CD4-positive, alpha-beta T cell treated with Interleukin-6 at 100 ng/mL for 8 hours (primary cell): ENCODE data around the gene MMP7.
"Not testable (repeated sequence)": the region's sequence is repeated elsewhere in the genome, so short reads cannot be mapped to it uniquely, and the experiment has no call there.

Experiments
- DNase-seq: peaks from one replicate; pipeline ENCODE4 v3.0.0-alpha.2; 2020; ENCODE audit warnings: mixed read lengths, low spot score

Gene MMP7

GRCh38 chr11:102538932-102539331 lies 8.4 kb upstream of the MMP7 start:
- DNase-seq: no peak

DNA sequence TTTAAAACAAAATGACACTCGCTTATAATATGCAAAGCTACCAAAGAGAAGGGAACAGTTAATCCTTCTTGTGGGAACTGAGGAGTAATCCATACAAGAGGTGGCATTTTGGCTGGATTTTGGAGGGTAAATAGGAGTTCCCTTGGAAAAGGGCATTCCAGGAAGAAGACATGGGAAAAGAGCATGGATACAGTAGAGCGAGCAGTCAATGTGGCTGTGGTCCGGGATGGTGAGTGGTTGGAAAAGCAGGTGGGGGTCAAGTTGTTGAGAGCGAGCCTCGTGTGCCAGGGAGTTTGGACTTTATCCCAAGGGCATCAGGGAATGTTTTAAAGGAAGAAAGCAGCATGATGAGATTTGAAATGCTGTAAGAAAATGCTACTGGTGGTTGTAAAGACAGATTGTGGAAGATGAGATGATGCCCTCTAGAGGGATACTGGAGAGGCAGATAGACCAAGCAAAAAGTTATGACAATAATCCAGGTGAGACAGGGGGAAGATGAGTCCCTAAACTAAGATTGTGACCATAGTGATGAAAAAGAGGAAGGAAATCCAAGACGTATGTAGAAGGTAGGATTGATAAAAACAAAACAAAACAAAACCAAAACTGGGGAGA lies 3.8 kb upstream of the MMP7 start:
- no peak for DNase-seq

GRCh38 chr11:102528618-102529017 lies 1.9 kb downstream of the MMP7 start:
- DNase-seq: no peak

DNA sequence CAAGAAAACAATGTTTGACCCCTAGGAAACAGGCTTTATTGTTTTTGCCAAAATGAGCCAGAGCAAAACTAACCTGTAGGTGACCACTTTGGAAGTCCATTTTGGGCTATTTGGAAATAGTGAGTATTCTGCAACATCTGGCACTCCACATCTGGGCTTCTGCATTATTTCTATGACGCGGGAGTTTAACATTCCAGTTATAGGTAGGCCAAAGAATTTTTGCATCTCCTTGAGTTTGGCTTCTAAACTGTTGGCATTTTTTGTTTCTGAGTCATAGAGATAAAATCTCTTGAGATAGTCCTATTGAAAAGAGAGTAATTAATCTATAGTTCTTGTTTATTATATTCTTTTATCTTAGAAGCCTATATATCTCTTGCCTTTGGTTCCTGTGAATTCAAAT lies 2.9 kb downstream of the MMP7 start:
- no peak for DNase-seq

DNA sequence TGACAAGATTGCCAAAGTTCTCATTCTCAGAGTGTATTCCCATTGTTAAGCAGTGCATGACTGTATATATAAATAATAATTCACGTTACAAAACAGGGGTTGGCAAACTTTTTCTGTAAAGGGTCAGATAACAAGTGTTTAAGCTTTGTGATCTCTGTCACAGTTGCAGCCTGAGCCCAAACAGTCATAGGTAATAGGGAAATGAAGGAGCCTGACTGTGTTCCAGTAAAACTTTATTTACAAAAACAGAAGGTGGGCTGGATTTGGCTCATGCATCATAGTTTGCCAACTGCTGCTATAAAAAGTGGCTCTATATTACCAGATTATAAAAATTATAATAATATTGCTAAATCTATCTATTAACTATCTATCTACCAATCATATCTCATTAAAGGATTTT lies 3.5 kb downstream of the MMP7 start:
- DNase-seq: no peak

DNA sequence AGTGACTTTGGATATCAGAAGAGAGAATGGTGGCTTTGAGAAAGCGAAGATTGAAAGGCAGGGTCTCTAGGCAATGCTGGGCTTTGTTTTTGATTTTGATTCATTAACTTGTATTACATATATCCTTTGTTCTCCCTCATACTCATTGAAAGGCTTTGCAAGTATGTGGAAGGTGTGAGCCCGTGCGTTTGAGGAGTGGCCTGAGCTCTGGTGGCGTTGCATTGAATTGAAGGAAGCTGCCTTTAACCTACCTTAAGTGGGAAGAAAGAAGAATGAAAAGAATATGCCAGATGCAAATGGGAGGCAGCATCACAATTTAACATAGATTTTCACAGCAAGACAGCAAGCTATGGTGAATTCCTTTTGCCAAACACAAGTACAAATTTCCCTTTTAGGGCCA lies 6.7 kb downstream of the MMP7 start:
- DNase-seq: no peak

GRCh38 chr11:102523189-102523570 lies 7.4 kb downstream of the MMP7 start:
- DNase-seq: no peak

- no peak for DNase-seq
Observed at GRCh38 chr11:102522312-102523188, 8.0 kb downstream of the MMP7 start.

DNA sequence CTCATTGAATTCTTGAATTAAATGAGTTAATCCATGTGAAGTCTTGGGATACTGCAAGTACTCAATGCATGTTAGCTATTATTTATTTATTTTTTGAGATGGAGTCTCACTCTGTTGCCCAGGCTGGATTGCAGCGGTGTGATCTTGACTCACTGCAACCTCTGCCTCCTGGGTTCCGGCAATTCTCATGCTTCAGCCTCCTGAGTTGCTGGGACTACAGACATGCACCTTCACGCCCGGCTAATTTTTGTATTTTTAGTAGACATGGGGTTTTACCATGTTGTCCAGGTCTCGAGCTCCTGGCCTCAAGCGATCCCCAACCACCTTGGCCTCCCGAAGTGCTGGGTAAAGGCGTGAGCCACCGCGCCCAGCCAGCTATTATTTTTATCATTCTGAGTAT lies 9.4 kb downstream of the MMP7 start:
- DNase-seq: no peak

- DNase-seq: no peak
Observed at GRCh38 chr11:102520514-102520913, 10.0 kb downstream of the MMP7 start.

- no peak for DNase-seq
Observed at GRCh38 chr11:102518296-102519094, 12.1 kb downstream of the MMP7 start.

- no peak for DNase-seq
Observed at GRCh38 chr11:102517670-102518069, 12.9 kb downstream of the MMP7 start.

DNA sequence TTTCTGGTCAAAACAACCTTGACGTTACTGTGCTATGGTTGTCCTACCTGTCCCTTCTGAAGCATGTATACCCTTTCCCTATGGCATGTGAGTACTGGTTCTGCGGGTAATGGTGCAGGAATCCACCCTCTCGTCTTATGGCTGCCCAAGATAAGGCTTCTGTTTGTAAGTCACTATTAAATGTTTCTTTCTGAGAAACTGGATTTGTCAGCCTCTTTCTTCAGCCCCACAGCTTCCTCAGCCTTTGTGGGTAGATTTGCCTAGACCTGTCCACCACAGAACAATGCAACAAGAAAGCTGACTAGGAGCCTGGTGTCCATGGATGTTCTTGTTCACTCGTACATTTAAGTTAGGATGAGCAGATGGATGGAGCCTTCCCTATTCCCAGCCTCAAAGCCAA lies 14.4 kb downstream of the MMP7 start:
- DNase-seq: no peak

DNA sequence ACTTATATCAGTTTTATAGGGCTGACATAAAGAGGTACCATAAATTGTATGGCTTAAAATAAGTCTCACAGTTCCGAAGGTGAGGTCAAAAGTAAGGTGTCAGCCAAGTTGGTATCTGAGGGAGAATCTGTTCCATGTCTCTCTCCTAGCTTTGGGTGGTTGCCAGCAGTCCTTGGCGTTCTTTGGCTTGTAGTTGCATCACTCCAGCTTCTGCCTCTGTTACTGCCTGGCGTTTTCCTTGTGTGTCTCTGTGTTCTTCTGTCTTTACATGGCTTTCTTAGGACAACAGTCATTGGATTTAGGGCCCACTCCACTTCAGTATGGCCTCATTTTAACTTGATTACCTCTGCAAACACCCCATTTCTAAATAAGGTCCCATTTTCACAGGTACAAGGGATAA lies 16.7 kb downstream of the MMP7 start:
- no peak for DNase-seq

DNA sequence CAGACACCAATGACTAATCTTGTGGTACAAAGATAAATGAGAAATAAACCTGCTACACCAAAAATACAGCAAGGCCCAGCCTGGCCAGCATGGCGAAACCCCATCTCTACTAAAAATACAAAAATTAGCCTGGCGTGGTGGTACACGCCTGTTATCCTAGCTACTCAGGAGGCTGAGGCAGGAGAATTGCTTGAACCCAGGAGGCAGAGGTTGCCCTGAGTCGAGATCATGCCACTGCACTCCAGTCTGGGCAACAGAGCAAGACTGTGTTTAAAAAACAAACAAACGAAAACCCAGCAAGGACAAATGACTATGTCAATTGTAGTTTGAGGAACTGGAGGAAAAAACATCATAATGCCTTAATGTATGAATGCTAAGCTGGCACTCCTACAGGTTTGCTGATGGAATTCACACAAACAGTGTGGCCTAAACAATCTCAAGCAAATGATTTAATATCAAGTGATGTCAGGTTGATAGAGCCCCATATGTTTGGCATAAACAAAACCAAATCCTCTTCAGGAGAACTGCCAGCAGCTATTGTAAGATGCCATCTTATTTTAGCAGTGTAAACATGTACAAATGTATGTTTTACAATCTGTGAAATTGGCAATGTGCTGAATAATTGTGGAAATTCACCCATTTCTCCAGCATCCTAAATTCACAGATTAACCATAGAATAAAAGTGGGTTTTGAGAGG lies 20.0 kb downstream of the MMP7 start:
- no peak for DNase-seq

DNA sequence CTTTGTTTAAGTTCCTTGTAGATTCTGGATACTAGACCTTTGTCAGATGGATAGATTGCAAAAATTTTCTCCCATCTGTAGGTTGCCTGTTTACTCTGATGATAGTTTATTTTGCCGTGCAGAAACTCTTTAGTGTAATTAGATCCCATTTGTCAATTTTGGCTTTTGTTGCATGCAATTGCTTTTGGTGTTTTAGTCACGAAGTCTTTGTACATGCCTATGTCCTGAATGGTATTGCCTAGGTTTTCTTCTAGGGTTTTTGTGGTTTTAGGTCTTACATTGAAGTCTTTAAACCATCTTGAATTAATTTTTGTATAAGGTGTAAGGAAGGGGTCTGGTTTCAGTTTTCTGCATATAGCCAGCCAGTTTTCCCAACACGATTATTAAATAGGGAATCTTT lies 27.7 kb downstream of the MMP7 start:
- DNase-seq: not testable (repeated sequence)

- no peak for DNase-seq
Observed at GRCh38 chr11:102500829-102501228, 29.7 kb downstream of the MMP7 start.

DNA sequence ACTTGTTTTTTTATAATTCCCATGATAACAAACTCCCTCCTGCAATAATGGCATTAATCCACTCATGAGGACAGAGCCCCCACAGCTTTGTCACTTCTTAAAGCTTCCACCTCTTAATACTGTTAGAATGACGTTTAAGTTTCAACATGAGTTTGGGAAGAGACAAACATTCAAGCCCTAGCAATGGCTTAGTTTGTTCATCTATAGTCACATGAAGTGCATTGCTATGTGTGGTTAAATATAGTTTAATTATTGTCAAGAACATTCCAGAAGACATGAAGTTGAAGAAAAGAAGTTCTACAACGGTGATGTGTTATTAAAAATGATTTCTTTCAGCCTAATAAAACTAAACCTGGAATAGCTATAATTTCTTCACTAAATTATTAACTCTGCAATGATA lies 30.6 kb downstream of the MMP7 start:
- DNase-seq: no peak

DNA sequence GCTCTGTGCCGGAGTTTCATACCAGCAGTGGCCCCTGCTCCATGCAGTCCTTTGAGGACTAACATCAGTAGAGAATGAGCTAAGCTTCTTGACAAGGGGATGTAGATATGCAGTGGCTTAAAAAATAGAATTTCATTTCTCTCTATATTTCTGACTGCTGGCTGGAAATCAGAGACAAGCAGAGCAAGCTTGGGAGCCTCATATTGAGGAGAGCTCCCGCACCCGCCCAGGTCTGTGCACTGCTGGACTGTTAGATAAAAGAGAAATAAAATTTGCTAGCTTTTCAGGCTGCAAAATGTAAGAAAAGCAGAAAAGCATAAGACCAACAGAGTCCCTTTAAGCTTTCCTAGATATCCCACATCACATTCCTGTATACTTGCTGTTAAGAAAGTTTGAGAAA lies 31.4 kb downstream of the MMP7 start:
- DNase-seq: no peak

- no peak for DNase-seq
Observed at GRCh38 chr11:102497061-102497460, 33.5 kb downstream of the MMP7 start.

GRCh38 chr11:102495161-102496042 lies 35.1 kb downstream of the MMP7 start:
- peak; percentile 79 for DNase-seq
